Measurements from ENCODE around the gene ELP4.

GRCh38 chr11:31680770-31681169 lies 171.2 kb downstream of the ELP4 start:
- no peak for TF ChIP-seq CTCF (IDR thresholded peaks at IDR 0.05)
- no peak for TF ChIP-seq POLR2A (IDR thresholded peaks at IDR 0.05)
